Measurements from ENCODE around the gene POMT1.
"Not testable (repeated sequence)": the region's sequence is repeated elsewhere in the genome, so short reads cannot be mapped to it uniquely, and the experiment has no call there.

POMT1 gene

GRCh38 chr9:131511416-131511815, 8.7 kb downstream of the POMT1 start:
- TF ChIP-seq CTCF (IDR thresholded peaks at IDR 0.05) (no peak), ZFX (IDR thresholded peaks at IDR 0.05; ENCODE audit: borderline replicate concordance) (no peak)
- no peak overlapping the region for H3K27ac ChIP-seq

- H3K27ac ChIP-seq = no peak overlapping the region
- TF ChIP-seq CTCF (IDR thresholded peaks at IDR 0.05) (no peak), ZFX (IDR thresholded peaks at IDR 0.05; ENCODE audit: borderline replicate concordance) (no peak)
These were observed 9.2 kb downstream of the POMT1 start for GRCh38 chr9:131511880-131512279.

- TF ChIP-seq ZFX (IDR thresholded peaks at IDR 0.05; ENCODE audit: borderline replicate concordance) = no peak
- no peak for TF ChIP-seq CTCF (IDR thresholded peaks at IDR 0.05)
- no peak overlapping the region for H3K27ac ChIP-seq
These were observed 10.5 kb downstream of the POMT1 start for GRCh38 chr9:131513177-131513576.

DNA sequence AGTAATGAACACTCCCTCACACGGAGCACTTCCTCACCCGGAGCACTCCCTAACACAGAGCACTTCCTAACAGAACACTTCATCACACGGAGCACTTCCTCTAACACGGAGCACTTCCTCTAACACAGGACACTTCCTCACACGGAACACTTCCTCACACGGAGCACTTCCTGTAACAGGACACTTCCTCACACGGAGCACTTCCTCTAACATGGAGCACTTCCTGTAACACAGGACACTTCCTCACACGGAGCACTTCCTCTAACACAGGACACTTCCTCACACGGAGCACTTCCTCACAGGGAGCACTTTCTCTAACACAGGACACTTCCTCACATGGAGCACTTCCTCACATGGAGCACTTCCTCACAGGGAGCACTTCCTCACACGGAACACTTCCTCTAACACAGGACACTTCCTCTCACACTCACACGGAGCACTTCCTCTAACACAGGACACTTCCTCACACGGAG, 12.9 kb downstream of the POMT1 start:
- H3K27ac ChIP-seq = not testable (repeated sequence)

DNA sequence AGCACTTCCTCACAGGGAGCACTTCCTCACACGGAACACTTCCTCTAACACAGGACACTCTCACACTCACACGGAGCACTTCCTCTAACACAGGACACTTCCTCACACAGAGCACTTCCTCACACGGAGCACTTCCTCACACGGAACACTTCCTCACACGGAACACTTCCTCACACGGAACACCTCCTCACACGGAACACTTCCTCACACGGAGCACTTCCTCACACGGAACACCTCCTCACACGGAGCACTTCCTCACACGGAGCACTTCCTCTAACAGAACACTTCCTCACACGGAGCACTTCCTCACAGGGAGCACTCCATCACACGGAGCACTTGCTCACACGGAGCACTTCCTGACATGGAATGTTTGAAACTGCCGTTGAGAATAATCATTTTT, 13.4 kb downstream of the POMT1 start:
- H3K27ac ChIP-seq = no peak overlapping the region
- TF ChIP-seq ZFX (IDR thresholded peaks at IDR 0.05; ENCODE audit: borderline replicate concordance) (no peak), CTCF (IDR thresholded peaks at IDR 0.05) (no peak)

- H3K27ac ChIP-seq = no peak overlapping the region
- TF ChIP-seq ZFX (IDR thresholded peaks at IDR 0.05; ENCODE audit: borderline replicate concordance) (no peak), CTCF (IDR thresholded peaks at IDR 0.05) (no peak)
These were observed 14.2 kb downstream of the POMT1 start for GRCh38 chr9:131516930-131517329.

- TF ChIP-seq CTCF (IDR thresholded peaks at IDR 0.05) = no peak
- no peak for TF ChIP-seq ZFX (IDR thresholded peaks at IDR 0.05; ENCODE audit: borderline replicate concordance)
- no peak overlapping the region for H3K27ac ChIP-seq
These were observed 15.1 kb downstream of the POMT1 start for GRCh38 chr9:131517761-131518190.

GRCh38 chr9:131518553-131518952, 15.8 kb downstream of the POMT1 start:
- H3K27ac ChIP-seq = no peak overlapping the region
- TF ChIP-seq CTCF (IDR thresholded peaks at IDR 0.05) (no peak), ZFX (IDR thresholded peaks at IDR 0.05; ENCODE audit: borderline replicate concordance) (no peak)
